Kidney tubule cell (primary cell): Measurements from ENCODE around the gene SSBP1.
"Not testable (repeated sequence)": the region's sequence is repeated elsewhere in the genome, so short reads cannot be mapped to it uniquely, and the experiment has no call there.

ENCODE experiments used
- DNase-seq: peaks from one replicate; pipeline ENCODE4 v3.0.0-alpha.2; 2018; ENCODE audit warnings: low spot score

Gene SSBP1

DNA sequence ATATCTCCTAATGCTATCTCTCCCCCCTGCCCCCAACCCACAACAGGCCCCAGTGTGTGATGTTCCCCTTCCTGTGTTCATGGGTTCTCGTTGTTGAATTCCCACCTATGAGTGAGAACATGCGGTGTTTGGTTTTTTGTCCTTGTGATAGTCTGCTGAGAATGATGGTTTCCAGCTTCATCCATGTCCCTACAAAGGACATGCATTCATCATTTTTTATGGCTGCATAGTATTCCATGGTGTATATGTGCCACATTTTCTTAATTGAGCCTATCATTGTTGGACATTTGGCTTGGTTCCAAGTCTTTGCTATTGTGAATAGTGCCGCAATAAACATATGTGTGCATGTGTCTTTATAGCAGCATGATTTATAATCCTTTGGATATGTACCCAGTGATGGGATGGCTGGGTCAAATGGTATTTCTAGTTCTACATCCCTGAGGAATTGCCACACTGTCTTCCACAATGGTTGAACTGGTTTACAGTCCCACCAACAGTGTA, 32.0 kb downstream of the SSBP1 start:
- DNase-seq: not testable (repeated sequence)

- no peak for DNase-seq
Measured at GRCh38 chr7:141776374-141776773, 38.2 kb downstream of the SSBP1 start, which contains the start of gene TAS2R4. Gene TAS2R4, plus strand, starts transcription at chr7:141776674. Its CDS starts 1,815 bp downstream, at chr7:141778489.

DNA sequence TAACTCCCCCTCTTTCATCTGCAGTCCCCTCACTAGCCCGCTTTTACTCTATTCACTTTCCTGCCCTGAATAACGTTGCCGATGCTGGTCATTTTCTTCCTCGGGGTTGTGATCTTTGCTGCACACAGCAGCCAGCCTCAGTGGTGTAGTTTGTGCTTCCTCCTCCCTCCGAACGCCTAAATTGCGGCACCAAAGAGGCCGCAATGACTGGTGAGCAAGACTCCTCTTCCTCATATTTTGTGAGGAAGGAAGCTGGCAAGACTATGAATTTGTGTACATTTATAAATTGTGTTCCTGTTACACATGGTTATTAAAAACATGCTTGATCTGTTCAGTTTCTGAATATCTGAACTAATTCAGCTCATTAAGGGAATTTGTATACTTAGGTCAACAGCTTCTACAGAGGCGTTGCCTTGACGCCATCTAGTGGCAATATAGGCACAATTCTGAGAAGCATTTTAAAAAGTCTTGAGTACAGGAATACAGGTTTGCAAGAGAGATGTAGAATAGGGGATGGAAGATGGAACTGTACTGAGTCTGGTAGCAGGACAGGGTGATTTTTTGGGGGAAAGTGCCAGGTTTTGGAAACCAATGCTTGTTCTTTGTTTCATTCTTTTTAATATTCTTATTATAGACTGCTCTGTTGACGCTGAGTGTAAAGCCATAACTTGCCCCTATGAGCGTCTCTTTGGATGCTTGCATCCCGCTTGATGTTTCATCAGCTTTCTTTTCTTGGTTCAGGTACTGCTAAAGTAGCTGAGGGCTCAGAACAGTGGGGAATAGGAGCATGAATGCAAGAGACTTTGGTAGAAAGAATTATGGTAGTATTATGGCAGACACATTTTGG, 47.8 kb downstream of the SSBP1 start:
- DNase-seq: peak; percentile 61

DNA sequence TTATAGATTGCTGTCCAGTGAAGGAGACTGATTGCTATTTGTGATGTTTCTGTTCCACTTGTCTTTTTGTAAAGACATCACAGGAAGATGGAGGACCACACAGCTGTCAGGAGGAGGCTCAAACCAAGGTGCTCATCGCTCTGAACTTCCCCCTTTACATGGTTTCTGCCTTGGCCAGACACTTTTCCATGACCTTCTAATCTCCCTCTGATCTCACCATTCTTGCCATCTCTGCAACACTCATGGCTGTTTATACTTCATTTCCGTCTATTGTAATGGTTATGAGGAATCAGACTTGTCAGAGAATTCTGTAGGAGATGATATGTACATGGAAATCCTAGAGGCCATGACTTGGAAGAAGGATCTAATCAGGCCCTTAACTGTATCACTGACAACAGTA, 50.1 kb downstream of the SSBP1 start:
- no peak for DNase-seq

DNA sequence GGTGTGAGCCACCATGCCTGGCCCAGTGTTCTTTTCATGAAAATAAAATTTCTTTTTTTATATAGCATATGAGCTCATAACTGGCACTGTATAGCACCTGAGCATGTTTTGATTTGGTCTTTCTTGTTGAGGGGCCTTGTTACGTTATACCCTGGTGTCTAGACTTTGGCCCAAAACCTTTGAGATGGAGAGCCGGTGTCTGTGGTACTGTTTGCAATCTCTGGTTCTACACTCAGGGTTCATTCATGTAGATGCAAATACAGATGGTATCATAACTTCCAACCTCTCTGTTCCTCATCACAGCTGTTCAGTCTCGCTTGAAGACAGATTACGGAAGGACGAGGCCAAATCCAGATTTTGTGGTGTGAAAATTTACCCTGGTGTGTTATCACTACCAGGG, 51.8 kb downstream of the SSBP1 start, which contains the start of gene TAS2R5:
TAS2R5 (plus strand) TSS at position 301 of the 400 bp plus-strand sequence. CDS start 145 bp downstream, outside the sequence.
- DNase-seq: no peak

GRCh38 chr7:141792526-141792925, 54.4 kb downstream of the SSBP1 start:
- DNase-seq: peak; percentile 20
